GM15510 (cell line): ENCODE measurements around the gene POLE2.

Experiments used
- POLR2A ChIP-seq: IDR thresholded peaks from 3 replicates; pipeline ENCODE4 v1.6.1; 2011; ENCODE audit warnings: borderline replicate concordance; ENCODE audit not compliant: insufficient read length; ENCODE audit errors: extremely low read depth

The POLE2 gene

DNA sequence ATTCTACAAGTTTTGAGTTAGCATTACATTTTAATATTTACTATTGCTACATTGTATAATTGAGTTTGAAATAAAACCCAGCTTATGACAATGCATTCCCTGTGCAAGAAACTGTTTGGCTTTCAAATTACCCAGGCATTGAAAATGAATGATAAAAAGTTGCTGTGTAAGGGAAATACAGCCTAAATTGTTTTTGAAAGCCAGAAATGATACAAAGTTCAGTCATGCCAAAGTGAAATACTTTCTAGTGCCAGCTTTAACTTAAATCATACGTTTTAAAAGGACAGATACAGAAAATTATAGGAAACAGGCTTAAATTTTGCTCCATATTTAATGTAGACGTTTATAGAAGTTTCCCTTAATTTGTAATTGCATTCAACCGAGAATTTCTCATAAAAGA is 64.6 kb downstream of the POLE2 start:
- TF ChIP-seq POLR2A, result no peak

DNA sequence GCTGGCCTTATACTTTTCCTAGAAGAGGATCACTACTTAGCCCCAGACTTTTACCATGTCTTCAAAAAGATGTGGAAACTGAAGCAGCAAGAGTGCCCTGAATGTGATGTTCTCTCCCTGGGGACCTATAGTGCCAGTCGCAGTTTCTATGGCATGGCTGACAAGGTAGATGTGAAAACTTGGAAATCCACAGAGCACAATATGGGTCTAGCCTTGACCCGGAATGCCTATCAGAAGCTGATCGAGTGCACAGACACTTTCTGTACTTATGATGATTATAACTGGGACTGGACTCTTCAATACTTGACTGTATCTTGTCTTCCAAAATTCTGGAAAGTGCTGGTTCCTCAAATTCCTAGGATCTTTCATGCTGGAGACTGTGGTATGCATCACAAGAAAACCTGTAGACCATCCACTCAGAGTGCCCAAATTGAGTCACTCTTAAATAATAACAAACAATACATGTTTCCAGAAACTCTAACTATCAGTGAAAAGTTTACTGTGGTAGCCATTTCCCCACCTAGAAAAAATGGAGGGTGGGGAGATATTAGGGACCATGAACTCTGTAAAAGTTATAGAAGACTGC is 65.9 kb downstream of the POLE2 start:
- TF ChIP-seq POLR2A, result no peak

DNA sequence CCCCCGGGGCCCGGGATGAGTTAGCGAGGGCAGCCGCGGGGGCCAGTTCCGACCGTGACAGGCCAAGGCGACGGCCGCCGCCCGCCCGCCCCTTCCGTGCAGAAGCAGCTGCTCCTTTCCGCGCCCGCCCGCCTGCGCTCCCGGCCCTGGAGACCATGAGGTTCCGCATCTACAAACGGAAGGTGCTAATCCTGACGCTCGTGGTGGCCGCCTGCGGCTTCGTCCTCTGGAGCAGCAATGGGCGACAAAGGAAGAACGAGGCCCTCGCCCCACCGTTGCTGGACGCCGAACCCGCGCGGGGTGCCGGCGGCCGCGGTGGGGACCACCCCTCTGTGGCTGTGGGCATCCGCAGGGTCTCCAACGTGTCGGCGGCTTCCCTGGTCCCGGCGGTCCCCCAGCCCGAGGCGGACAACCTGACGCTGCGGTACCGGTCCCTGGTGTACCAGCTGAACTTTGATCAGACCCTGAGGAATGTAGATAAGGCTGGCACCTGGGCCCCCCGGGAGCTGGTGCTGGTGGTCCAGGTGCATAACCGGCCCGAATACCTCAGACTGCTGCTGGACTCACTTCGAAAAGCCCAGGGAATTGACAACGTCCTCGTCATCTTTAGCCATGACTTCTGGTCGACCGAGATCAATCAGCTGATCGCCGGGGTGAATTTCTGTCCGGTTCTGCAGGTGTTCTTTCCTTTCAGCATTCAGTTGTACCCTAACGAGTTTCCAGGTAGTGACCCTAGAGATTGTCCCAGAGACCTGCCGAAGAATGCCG is 66.7 kb downstream of the POLE2 start:
- TF ChIP-seq POLR2A, result no peak

DNA sequence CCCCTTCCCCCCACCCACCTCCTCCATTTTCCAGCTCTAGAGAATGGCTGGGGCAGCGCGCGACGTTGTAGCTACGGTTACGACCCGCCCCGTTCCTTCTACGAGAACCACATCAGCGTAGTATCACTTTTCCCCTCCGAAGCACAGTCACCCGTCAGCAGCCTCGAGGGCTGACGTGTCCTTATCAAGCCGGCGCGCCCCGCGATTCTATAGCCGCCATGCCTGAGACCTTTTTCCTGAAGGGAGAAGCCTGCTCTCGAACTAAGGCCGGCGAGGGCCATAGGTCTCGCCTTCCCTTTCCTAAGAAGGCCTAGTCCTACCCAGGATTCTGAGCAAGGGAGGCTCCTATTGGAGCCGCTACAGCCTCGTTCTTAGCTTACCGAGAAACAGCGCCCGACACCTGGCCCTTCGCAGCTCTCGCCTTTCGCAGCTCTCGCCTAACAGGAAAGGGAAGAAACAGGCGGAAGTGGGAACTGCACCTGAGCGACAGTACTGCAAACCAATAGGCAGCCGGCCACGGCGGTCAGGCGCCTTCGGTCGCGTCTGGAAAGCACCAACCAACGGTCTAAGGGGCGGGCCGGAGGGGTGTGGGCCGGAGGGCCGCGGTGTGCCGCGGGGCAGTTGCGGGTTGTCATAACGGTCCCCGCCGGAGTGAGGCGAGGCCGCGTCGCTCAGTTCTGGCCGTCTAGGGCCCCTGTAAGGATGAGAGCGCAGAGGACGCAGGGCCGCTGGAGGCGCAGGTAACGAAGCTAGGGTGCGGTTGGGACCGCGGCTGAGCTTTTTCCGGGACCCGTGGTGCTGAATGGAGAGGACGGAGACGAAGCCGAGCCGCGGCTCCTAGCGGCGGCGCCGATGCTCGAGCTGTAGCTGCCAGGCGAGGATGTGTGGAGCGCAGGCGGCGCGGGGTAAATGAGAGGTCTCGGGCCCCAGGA is 67.6 kb downstream of the POLE2 start, which contains the start of the genes MGAT2 and RPL36AL:
Gene MGAT2 (plus strand): TSS at position 618 of the 932 bp plus-strand sequence. CDS start 470 bp downstream, outside the sequence.
Gene RPL36AL (minus strand): TSS at position 445 of the 932 bp plus-strand sequence. CDS start 1,522 bp downstream, outside the sequence.
- peak; percentile 99 for TF ChIP-seq POLR2A

DNA sequence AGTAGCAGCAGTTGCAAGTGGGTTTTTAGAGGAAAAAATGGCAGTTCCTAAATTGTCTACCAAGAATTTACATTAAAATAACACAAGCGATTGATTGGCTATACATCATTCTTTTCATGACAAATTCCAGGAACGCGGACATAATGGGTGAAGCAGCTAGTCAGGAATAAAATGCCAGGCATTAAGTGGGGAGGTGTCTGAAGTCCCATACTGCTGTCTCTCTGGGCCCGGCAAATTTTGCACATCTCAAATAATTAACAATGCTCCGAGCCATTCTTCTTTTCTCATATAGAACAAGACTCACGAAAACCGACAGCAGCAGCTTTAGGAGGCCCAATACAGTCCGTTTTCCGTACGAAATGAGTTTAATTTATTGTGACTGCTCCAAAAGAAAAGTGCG is 68.3 kb downstream of the POLE2 start:
- TF ChIP-seq POLR2A, result no peak

DNA sequence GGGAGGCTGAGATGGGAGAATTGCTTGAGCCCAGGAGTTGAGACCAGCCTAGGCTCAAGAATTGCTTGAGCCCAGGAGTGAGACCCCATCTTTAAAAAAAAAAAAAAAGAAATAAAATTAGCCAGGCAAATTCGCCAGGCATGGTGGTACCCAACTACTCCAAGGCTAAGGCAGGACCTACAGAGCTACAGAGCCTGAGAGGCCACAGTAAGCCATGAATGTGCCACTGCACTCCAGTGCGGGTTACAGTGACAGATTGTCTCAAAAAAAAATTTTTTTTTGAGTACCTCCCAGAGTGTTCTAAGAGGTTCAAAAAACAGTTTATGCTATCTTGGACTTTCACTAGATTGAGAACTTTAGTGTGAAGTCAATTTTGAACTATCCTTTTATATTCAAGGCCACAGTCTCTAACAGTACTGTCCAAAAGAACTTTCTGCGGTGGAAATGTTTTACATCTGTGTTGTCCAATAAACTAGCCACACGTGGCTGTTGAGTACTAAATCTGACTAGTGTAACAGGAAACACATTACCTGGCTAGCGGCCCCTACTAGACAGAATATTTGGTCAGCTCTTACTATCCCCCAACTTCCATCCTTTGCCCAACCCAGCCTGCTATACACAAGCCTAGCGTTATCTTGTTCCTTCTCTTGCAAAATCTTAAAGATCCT is 70.0 kb downstream of the POLE2 start:
- no peak for TF ChIP-seq POLR2A

DNA sequence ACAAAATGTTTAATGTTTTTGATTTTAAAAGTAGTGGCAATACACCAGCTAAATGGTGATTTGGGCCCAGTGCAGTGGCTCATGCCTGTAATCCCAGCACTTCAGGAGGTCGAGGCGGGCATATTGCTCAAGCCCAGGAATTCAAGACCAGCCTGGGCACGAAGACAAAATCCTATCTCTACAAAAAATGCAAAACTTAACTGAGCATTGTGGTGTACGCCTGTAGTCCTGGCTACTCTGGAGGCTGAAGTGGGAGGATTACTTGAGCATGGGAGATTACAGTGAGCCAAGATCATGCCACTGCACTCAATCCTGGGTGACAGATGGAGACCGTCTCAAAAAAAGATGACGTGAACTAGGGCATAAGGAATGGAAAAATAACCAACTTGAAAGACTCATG is 72.2 kb downstream of the POLE2 start:
- TF ChIP-seq POLR2A, result no peak

DNA sequence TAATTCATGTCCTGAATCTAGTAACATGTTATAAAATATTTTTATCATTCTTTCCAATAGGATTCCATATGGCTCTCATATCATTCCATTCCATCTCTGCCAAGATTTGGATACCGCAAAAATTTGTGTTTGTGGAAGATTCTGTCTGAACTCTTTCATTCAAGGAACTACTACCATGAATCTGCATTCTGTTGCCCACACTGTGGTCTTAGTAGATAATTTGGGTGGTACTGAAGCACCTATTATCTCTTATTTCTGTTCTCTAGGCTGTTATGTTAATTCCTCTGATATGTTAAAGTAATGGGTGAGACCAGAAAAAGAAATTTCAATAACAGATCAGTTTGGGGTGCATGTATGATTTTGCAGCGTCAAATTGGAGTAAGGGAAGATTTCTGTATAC is 73.8 kb downstream of the POLE2 start:
- TF ChIP-seq POLR2A, result no peak

DNA sequence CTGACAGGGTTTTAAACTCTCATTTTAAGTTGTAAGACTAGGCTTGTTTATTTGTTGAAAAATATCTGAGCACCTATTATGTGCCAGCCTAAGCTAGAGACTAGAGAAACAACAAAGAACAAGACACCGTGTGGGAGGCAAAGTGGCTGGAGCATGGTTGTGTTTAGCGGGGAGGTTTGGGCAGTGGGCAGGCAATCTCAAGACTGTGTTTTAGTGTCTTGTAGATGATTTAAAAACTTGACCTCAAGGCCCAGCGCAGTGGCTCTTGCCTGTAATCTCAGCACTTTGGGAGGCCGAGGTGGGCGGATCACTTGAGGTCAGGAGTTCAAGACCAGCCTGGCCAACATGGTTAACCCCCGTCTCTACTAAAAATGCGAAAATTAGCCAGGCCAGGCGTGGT is 75.3 kb downstream of the POLE2 start:
- TF ChIP-seq POLR2A, result no peak

DNA sequence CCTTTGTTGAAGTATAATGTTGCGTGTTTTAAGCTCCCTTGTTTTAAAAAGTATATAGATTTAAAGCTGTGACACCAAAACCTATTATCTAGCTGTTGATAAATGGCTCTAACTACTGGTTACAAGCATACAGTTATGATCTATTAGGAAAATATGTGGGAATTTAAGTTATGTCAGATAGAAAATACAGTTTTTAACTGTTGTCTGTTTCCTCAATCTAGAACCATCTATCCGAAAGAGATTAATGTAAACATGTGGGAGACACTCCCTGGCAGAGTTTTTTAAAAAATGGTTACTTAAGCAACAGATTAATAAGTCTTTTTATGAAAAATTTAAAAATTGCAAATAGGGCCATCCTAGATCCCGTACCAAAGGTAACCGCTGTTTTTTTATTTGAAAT is 75.8 kb downstream of the POLE2 start:
- TF ChIP-seq POLR2A, result no peak

DNA sequence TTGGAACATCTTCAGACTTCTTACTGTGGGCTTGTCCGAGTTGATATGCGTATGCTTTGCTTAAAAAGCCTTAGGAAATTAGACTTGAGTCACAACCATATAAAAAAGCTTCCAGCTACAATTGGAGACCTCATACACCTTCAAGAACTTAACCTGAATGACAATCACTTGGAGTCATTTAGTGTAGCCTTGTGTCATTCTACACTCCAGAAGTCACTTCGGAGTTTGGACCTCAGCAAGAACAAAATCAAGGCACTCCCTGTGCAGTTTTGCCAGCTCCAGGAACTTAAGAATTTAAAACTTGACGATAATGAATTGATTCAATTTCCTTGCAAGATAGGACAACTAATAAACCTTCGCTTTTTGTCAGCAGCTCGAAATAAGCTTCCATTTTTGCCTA is 80.4 kb downstream of the POLE2 start:
- TF ChIP-seq POLR2A, result no peak

DNA sequence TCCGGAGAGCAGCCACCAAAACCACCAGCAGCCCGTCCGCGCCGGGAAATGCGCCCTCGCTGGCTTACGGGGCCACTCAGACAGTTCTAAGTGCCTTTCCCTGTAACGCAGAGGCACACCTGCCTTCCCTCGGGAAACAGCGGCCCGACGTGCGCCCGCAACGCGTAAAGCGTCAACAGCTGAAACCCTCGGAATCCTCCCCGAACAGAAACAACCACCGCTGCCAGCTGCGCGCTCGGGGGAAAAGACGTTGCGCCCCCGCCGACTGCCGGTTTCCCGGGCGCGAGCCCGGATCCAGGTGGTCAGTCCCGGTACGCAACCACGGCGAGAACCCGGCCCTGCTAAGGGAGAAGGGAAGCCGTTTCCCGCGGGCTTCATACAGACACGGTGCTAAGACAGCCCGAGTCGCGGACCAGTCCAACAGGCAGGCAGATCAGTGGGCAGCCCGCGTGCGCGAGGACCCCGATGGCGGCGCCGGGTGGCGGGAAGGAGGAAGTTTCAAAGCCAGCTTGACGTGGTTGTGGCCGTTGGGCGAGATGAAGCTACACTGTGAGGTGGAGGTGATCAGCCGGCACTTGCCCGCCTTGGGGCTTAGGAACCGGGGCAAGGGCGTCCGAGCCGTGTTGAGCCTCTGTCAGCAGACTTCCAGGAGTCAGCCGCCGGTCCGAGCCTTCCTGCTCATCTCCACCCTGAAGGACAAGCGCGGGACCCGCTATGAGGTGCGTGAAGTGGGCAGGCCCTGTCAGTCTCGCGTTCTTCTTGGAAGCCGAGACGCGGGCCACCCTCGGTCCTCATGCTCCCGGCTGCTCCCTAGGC is 89.3 kb downstream of the POLE2 start, which contains the start of gene LRR1:
Gene LRR1 (plus strand): TSS at position 456 of the 816 bp plus-strand sequence. CDS start 81 bp downstream, at position 537.
- TF ChIP-seq POLR2A, result peak; percentile 85

DNA sequence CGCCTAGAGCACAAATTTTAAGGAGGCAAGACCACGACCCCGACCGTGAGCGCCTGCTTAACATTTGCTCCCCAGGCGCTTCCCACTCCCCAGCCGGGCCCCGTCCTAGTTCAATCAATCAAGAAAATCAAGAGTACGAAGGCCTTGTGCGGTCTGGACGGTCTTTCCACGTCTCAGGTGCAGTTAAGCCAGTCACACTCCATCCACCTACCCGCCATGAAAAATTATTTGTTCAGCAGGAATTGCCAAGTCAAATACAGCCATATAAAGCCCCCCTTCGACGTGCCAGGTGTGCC is 89.9 kb downstream of the POLE2 start:
- TF ChIP-seq POLR2A, result no peak

DNA sequence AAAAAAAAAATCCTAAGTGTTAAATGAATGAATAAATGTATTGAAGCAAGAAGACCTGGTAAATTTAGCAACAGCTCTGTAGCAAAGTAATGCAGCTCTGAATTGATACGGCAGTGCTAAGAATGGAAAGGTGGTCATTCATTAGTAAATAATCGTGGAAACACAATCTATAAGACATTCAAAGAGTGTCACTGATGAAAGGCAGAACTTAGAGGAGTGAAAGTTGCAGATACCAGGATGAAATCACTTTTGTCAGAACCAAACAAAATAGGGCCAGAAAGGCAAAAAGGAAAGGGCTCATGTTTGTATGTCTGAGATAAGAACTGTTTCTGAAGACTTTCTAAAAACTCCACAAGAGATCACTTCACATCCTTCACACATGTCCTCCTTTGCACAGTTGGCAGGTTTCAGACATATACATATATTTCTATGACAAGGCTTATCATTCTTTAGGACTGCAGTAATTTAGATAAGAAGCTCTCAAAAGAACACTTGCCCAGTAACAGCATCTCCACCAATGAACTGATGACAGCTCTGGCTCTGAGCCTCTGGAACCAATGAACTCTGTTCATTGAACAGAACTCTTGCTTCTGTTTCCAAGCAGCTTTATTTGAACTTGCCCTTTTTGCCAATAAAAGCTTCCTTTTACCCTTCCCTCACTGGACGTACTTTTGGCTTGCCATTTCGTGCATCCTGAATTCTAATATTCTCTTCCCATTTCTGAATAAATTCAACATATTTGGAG is 93.5 kb downstream of the POLE2 start:
- no peak for TF ChIP-seq POLR2A
